Measurements from ENCODE around the gene LHX2.

The LHX2 gene

DNA sequence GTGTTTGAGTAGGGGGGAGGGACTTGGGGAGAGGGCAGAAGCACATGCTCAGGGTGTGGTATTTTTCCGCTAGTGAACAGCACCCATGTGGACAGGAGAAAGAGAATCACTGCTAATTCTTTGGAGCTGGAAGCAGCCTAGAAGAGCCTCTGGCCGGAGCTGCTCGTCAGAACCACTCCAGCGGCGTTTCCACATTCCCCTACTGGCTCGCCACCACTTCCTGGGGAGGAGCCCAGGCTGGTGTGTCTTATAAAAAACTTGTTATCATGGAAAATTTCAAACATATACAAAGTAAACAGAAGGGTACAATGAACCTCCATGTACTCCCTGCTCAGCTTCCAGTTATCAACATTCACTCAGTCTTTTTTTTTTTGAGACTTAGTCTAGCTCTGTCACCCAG is 26.7 kb downstream of the LHX2 start:
- Histone ChIP-seq H2AFZ (ENCODE audit: low read depth) (no peak overlapping the region), H3K9ac (no peak overlapping the region), H3K4me2 (no peak overlapping the region), H3K27me3 (ENCODE audit: insufficient read depth, low read depth) (peaks cover 3% of the 10 kb centered on the region; the same call in 1 of the 2 replicates), H3K4me3 (IDR thresholded peaks at IDR 0.05; ENCODE audit: insufficient read depth, low read depth, low read length) (no peak overlapping the region), H3K79me2 (ENCODE audit: insufficient read depth, low read depth) (no peaks in the 10 kb centered on the region), H4K20me1 (ENCODE audit: insufficient read depth) (no peaks in the 10 kb centered on the region), H3K4me1 (ENCODE audit: low read depth, poor library complexity, severe bottlenecking) (no peaks in the 10 kb centered on the region), H3K36me3 (ENCODE audit: insufficient read depth) (no peaks in the 10 kb centered on the region), H3K27ac (no peak overlapping the region)
- no peak for TF ChIP-seq CTCF (conservative IDR thresholded peaks at IDR 0.05; ENCODE audit: low read depth, low read length)

- TF ChIP-seq CTCF (conservative IDR thresholded peaks at IDR 0.05; ENCODE audit: low read depth, low read length), result no peak
- no peaks in the 10 kb centered on the region for H4K20me1 ChIP-seq (ENCODE audit: insufficient read depth)
These were observed 27.4 kb downstream of the LHX2 start for GRCh38 chr9:124038790-124039633.

DNA sequence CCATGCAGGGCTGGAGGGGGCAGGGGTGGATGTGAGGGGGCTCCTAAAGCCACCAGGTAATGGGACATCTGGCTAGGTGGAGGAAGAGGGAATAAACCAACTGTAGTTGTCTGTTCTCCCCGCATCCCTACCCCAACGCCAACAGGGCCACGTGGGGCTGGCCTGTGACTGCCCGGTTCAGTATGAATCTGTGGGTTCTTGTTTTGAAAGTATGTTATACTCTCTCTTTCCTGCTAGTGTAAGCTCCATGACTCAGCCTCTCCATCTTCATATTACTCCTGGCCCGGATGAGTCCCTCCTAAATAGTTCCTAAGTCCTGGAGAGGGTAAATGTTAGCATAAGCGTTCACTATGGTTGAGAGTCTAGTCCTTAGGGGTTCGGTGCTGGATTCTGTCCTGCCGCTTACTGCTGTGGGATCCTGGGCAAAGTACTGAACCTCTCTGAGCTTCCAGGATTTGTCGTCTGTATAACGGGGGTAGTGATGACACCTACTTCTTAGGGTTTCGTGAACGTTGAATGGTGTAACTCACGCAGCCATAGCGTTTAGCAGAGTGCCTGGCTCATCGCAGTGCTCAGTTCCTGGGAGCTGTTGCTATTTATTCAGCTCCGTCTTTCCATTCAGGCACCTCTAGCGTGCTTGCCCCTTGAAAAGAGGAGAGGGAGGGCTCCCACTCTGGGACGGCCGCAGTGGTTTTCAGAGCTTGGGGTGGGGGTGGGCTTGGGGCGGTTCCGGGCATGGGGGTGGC is 28.8 kb downstream of the LHX2 start:
- no peaks in the 10 kb centered on the region for H3K36me3 ChIP-seq (ENCODE audit: insufficient read depth)
- no peak overlapping the region for H3K9ac ChIP-seq
- H3K4me1 ChIP-seq (ENCODE audit: low read depth, poor library complexity, severe bottlenecking), result no peaks in the 10 kb centered on the region
- H2AFZ ChIP-seq (ENCODE audit: low read depth), result no peak overlapping the region
- H3K27me3 ChIP-seq (ENCODE audit: insufficient read depth, low read depth), result peaks cover 3% of the 10 kb centered on the region; the same call in 1 of the 2 replicates
- no peaks in the 10 kb centered on the region for H4K20me1 ChIP-seq (ENCODE audit: insufficient read depth)
- no peak overlapping the region for H3K27ac ChIP-seq
- H3K4me2 ChIP-seq, result peak overlapping the region; percentile 43; the same call in 1 of the 2 replicates
- no peaks in the 10 kb centered on the region for H3K79me2 ChIP-seq (ENCODE audit: insufficient read depth, low read depth)
- TF ChIP-seq CTCF (conservative IDR thresholded peaks at IDR 0.05; ENCODE audit: low read depth, low read length), result no peak
- no peak overlapping the region for H3K4me3 ChIP-seq (IDR thresholded peaks at IDR 0.05; ENCODE audit: insufficient read depth, low read depth, low read length)

More at GRCh38 chr9:124038790-124039633, 27.4 kb downstream of the LHX2 start:
- Histone ChIP-seq H3K79me2 (ENCODE audit: insufficient read depth, low read depth) (no peaks in the 10 kb centered on the region), H3K4me2 (no peak overlapping the region), H3K27me3 (ENCODE audit: insufficient read depth, low read depth) (peaks cover 3% of the 10 kb centered on the region; the same call in 1 of the 2 replicates), H3K4me1 (ENCODE audit: low read depth, poor library complexity, severe bottlenecking) (no peaks in the 10 kb centered on the region), H3K27ac (no peak overlapping the region), H3K9ac (no peak overlapping the region), H3K4me3 (IDR thresholded peaks at IDR 0.05; ENCODE audit: insufficient read depth, low read depth, low read length) (no peak overlapping the region), H3K36me3 (ENCODE audit: insufficient read depth) (no peaks in the 10 kb centered on the region), H2AFZ (ENCODE audit: low read depth) (no peak overlapping the region)

DNA sequence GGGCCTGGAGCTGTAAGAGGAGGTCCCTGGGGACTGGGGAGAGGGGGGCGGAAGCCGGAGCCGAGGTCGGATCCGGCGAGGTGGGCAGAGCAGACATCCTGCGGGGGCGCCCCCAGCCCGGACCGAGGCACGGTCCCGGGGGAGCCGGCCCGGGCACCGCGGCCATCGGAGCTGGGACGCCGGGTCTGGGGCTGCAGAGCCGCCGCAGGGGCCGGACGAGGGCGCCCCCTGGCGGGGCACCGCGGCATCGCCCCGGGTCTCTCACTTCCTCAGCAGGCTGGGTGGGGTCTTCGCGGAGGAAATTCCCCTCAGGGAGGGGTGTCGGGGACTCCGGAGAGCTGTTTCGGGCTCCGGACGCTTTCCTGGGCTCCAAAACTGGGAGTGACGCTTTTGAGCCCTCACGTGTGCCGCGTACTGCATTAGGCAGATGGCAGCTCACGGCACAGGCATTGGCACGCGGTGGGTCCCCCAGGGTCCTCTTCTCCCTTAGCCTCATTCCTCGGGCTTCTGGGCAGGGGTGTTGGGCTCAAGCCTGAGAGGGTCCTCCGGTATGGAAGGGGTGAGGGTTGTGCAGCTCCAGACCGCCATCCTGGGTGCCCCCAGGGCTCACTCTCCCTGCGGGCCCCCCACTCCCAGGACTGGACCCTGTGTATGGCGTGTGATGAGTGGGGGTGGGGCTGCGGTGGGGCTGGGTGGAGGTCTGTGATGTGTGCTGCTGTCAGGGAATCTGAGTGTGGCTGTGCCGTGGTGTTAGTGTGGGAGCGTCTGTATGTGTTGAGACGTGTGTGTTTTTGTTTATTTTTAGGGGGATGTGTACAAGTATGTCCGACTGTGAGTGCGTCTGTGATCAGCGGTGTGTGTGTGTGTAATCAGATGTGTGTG is 29.6 kb downstream of the LHX2 start:
- peak overlapping the region; percentile 43; the same call in 1 of the 2 replicates for H3K4me2 ChIP-seq
- no peak overlapping the region for H3K9ac ChIP-seq
- no peaks in the 10 kb centered on the region for H4K20me1 ChIP-seq (ENCODE audit: insufficient read depth)
- peaks cover 3% of the 10 kb centered on the region; the same call in 1 of the 2 replicates for H3K27me3 ChIP-seq (ENCODE audit: insufficient read depth, low read depth)
- H3K4me1 ChIP-seq (ENCODE audit: low read depth, poor library complexity, severe bottlenecking), result no peaks in the 10 kb centered on the region
- no peaks in the 10 kb centered on the region for H3K36me3 ChIP-seq (ENCODE audit: insufficient read depth)
- H2AFZ ChIP-seq (ENCODE audit: low read depth), result no peak overlapping the region; the same call in 1 of the 2 replicates
- H3K79me2 ChIP-seq (ENCODE audit: insufficient read depth, low read depth), result no peaks in the 10 kb centered on the region
- no peak overlapping the region for H3K4me3 ChIP-seq (IDR thresholded peaks at IDR 0.05; ENCODE audit: insufficient read depth, low read depth, low read length)
- peak; percentile 92 for TF ChIP-seq CTCF (conservative IDR thresholded peaks at IDR 0.05; ENCODE audit: low read depth, low read length)
- no peak overlapping the region for H3K27ac ChIP-seq
